PC-9 (cell line): ENCODE data around the gene BCAT1. TPM values are rescaled to one million over a fixed set of nuclear protein-coding genes. Genes with fewer than 3 reads are reported as not detected.

Experiments used
- BruUV-seq: library from RNA; stranded (reverse); fragments of 400-500 nt; replicated peaks from 2 replicates; lab custom pipeline; 2021; lab: Mats Ljungman, UMichigan
- CTCF ChIA-PET: fragments of 300-600 bp; sonication (Branson Sonifier 250); formaldehyde crosslinking; loops from one replicate; lab custom pipeline; 2022; ENCODE audit warnings: antibody characterized with exemption; lab: Charles Lee
- POLR2A ChIA-PET: fragments of 300-600 bp; sonication (Branson Sonifier 250); formaldehyde crosslinking; loops from one replicate; lab custom pipeline; 2022; ENCODE audit warnings: antibody characterized with exemption; ENCODE audit not compliant: unreplicated experiment; lab: Charles Lee
- DNase-seq, 2 experiments: peaks; one replicate each; pipeline versions ENCODE4 v3.0.0 to v3.0.0-alpha.2; 2015 to 2022; ENCODE audit warnings: mixed read lengths in 1 of 2
- H2AFZ ChIP-seq: fragments of 200-600 bp; sonication (generic); 2 replicates; pipeline ENCODE4 v1.8.1; 2017; ENCODE audit warnings: antibody characterized with exemption
- H3F3A ChIP-seq: fragments of 200-600 bp; sonication (generic); 2 replicates; pipeline ENCODE4 v1.8.1; 2017; ENCODE audit warnings: antibody characterized with exemption, mild to moderate bottlenecking, low read depth; ENCODE audit not compliant: insufficient read depth
- H3K27ac ChIP-seq: fragments of 200-600 bp; sonication (generic); 2 replicates; pipeline ENCODE4 v1.6.1; 2016; ENCODE audit warnings: mixed run types
- H3K27me3 ChIP-seq: fragments of 200-600 bp; sonication (generic); 2 replicates; pipeline ENCODE4 v1.6.1; 2016; ENCODE audit warnings: low read depth, mixed run types; ENCODE audit not compliant: insufficient read depth
- H3K36me3 ChIP-seq: fragments of 200-600 bp; sonication (generic); 2 replicates; pipeline ENCODE4 v1.6.1; 2016; ENCODE audit warnings: low read depth, mixed run types
- H3K4me1 ChIP-seq: fragments of 200-600 bp; sonication (generic); replicated peaks from 2 replicates; pipeline ENCODE4 v1.6.1; 2016; ENCODE audit warnings: mixed run types; ENCODE audit not compliant: insufficient read depth
- H3K4me2 ChIP-seq: fragments of 200-600 bp; sonication (generic); 2 replicates; pipeline ENCODE4 v1.6.1; 2017; ENCODE audit warnings: mixed run types
- H3K4me3 ChIP-seq: fragments of 200-600 bp; sonication (generic); 2 replicates; pipeline ENCODE4 v1.6.1; 2016; ENCODE audit warnings: mixed run types
- H3K79me2 ChIP-seq: fragments of 200-600 bp; sonication (generic); 2 replicates; pipeline ENCODE4 v1.6.1; 2017; ENCODE audit warnings: low read depth, mixed run types
- H3K9me2 ChIP-seq: fragments of 200-600 bp; sonication (generic); 2 replicates; pipeline ENCODE4 v1.8.1; 2017; ENCODE audit warnings: mild to moderate bottlenecking; ENCODE audit not compliant: insufficient read depth
- H3K9me3 ChIP-seq: fragments of 200-600 bp; sonication (generic); 2 replicates; pipeline ENCODE4 v1.8.1; 2016; ENCODE audit warnings: low read depth; ENCODE audit not compliant: insufficient read depth
- H4K20me1 ChIP-seq: fragments of 200-600 bp; sonication (generic); 2 replicates; pipeline ENCODE4 v1.8.1; 2017; ENCODE audit not compliant: insufficient read depth
- EZH2 ChIP-seq: fragments of 200-600 bp; sonication (generic); IDR thresholded peaks from 2 replicates; pipeline ENCODE4 v1.8.0; 2017; ENCODE audit warnings: antibody characterized with exemption, low read depth
- intact Hi-C: fragments of 100-400 bp; cut with micrococcal nuclease; formaldehyde crosslinking; loops from one replicate; pipeline ENCODE4 v1.10.0; 2022; ENCODE audit not compliant: unreplicated experiment
- total RNA-seq: library from RNA; stranded (reverse); gene quantifications from 2 replicates; pipeline ENCODE4 v1.2.3, GENCODE V29; 2021
- TF ChIP-seq, protein P1 (sequence below): fragments of 200-600 bp; sonication (generic); conservative IDR thresholded peaks from 2 replicates; pipeline ENCODE4 v1.6.1; 2017; ENCODE audit warnings: mixed run types, antibody characterized with exemption, mild to moderate bottlenecking, moderate library complexity

Gene BCAT1
- total RNA-seq, 1 experiment from 2014 or later = 78.6 TPM

DNA sequence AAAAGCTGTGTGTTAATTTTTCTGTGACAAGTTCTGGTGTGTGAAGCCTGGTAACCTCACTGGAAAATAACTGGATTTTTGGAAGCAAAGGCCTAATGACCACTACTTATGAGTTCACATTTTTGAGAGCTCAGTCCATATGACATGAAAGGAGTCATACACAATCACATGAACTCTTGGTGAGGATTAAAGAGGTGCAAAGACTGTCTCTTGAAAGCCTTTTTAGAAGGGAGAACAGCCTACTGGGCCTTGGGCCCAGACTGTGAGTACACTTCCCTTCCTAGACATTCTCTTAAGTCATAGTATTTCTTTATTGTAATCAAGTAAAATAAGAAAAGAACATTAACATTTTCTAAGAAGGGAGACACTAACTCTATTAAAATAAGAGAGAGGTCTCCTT is 176.1 kb downstream of the BCAT1 start:
- Histone ChIP-seq H3K9me2 (no peaks in the 10 kb centered on the region), H3F3A (no peaks in the 10 kb centered on the region), H3K27me3 (no peaks in the 10 kb centered on the region), H3K36me3 (no peaks in the 10 kb centered on the region), H3K4me1 (no peaks in the 10 kb centered on the region), H3K4me3 (no peak overlapping the region), H2AFZ (no peak overlapping the region), H3K9me3 (no peaks in the 10 kb centered on the region), H3K27ac (no peak overlapping the region), H3K79me2 (no peaks in the 10 kb centered on the region), H3K4me2 (no peak overlapping the region), H4K20me1 (no peaks in the 10 kb centered on the region)
- no peak for TF ChIP-seq EZH2
- TF ChIP-seq, protein P1, sequence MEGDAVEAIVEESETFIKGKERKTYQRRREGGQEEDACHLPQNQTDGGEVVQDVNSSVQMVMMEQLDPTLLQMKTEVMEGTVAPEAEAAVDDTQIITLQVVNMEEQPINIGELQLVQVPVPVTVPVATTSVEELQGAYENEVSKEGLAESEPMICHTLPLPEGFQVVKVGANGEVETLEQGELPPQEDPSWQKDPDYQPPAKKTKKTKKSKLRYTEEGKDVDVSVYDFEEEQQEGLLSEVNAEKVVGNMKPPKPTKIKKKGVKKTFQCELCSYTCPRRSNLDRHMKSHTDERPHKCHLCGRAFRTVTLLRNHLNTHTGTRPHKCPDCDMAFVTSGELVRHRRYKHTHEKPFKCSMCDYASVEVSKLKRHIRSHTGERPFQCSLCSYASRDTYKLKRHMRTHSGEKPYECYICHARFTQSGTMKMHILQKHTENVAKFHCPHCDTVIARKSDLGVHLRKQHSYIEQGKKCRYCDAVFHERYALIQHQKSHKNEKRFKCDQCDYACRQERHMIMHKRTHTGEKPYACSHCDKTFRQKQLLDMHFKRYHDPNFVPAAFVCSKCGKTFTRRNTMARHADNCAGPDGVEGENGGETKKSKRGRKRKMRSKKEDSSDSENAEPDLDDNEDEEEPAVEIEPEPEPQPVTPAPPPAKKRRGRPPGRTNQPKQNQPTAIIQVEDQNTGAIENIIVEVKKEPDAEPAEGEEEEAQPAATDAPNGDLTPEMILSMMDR = no peak
- intact Hi-C loops = no loop called here
- DNase-seq = no peak
- ChIA-PET POLR2A (no interaction called here), CTCF (no interaction called here)
- BruUV-seq = no TSS peak

DNA sequence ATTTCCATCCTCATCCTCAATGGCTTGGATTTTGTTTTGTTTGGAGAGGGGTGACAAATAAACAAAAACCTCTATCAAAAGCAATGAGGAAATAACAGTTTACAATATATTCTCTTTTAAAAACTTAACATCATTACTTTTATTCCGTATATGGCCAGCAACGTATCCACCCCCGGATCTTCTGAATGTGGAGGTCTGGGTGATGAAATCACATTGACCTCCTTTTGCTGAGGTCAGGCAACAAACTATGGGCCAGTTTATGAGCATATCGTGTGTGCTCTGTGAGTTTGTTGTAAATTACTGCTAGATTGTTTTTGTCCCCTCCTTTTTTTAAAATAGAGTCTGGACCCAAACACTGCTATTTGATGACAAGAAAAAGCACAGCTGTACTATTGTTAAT is 178.1 kb downstream of the BCAT1 start:
- ChIA-PET POLR2A (no interaction called here), CTCF (no interaction called here)
- no peak for DNase-seq
- Histone ChIP-seq H3K36me3 (no peaks in the 10 kb centered on the region), H3K9me3 (no peaks in the 10 kb centered on the region), H2AFZ (no peak overlapping the region), H4K20me1 (no peaks in the 10 kb centered on the region), H3K4me3 (no peak overlapping the region), H3K27me3 (no peaks in the 10 kb centered on the region), H3K27ac (no peak overlapping the region), H3K4me1 (no peaks in the 10 kb centered on the region), H3K4me2 (no peak overlapping the region), H3F3A (no peaks in the 10 kb centered on the region), H3K79me2 (no peaks in the 10 kb centered on the region), H3K9me2 (no peaks in the 10 kb centered on the region)
- no TSS peak for BruUV-seq
- intact Hi-C loops = no loop called here
- TF ChIP-seq, protein P1 = no peak
- TF ChIP-seq EZH2 = no peak

- intact Hi-C loops = no loop called here
- Histone ChIP-seq H3K9me3 (no peaks in the 10 kb centered on the region), H3K27me3 (no peaks in the 10 kb centered on the region), H3F3A (no peaks in the 10 kb centered on the region), H3K79me2 (no peaks in the 10 kb centered on the region), H4K20me1 (no peaks in the 10 kb centered on the region), H3K4me1 (no peaks in the 10 kb centered on the region), H3K36me3 (no peaks in the 10 kb centered on the region), H3K4me2 (no peak overlapping the region), H3K27ac (no peak overlapping the region), H2AFZ (no peak overlapping the region), H3K4me3 (no peak overlapping the region), H3K9me2 (no peaks in the 10 kb centered on the region)
- CTCF ChIA-PET = no interaction called here
- no peak for DNase-seq
- TF ChIP-seq, protein P1 = no peak
- TF ChIP-seq EZH2 = no peak
- POLR2A ChIA-PET = no interaction called here
- no TSS peak for BruUV-seq
These were observed 178.6 kb downstream of the BCAT1 start for GRCh38 chr12:24770334-24770733.
